CD14-positive monocyte (primary cell): ENCODE measurements around the gene AOPEP. TPM values are rescaled to one million over a fixed set of nuclear protein-coding genes. Genes with fewer than 3 reads are reported as not detected.

Experiments
- DNase-seq, 3 donors: peaks; one replicate each; pipeline ENCODE4 v3.0.0-alpha.2; 2011 to 2022
- H2AFZ ChIP-seq: 2 replicates; pipeline ENCODE4 v1.6.0; 2012; ENCODE audit warnings: mild to moderate bottlenecking, low read depth, low read length, inconsistent platforms; ENCODE audit not compliant: insufficient read depth, poor library complexity, severe bottlenecking
- H3K27ac ChIP-seq, 2 donors: 1 replicate in 1 of 2; 2 replicates in 1 of 2; pipeline ENCODE4 v1.5.1; 2012 to 2013; ENCODE audit warnings: low read length in 2 of 2, control low read depth in 1 of 2, inconsistent platforms in 1 of 2, low read depth in 1 of 2, mild to moderate bottlenecking in 1 of 2
- H3K27me3 ChIP-seq, 2 donors: one replicate each; pipeline versions ENCODE4 v1.6.0 to v1.6.1; 2011 to 2013; ENCODE audit warnings: low read length in 2 of 2; ENCODE audit not compliant: control insufficient read depth in 2 of 2, insufficient read depth in 2 of 2
- H3K36me3 ChIP-seq, 2 donors: replicated peaks in 1 of 2; 1 replicate in 1 of 2; 2 replicates in 1 of 2; pipeline versions ENCODE4 v1.5.1 to v1.6.1; 2012 to 2013; ENCODE audit warnings: low read length in 2 of 2, control low read depth in 1 of 2, inconsistent platforms in 1 of 2, mild to moderate bottlenecking in 1 of 2; ENCODE audit not compliant: insufficient read depth in 2 of 2, control insufficient read depth in 1 of 2
- H3K4me1 ChIP-seq, 2 donors: 1 replicate in 1 of 2; 2 replicates in 1 of 2; pipeline versions ENCODE4 v1.5.1 to v1.6.1; 2012 to 2013; ENCODE audit warnings: low read length in 2 of 2, control low read depth in 1 of 2, inconsistent platforms in 1 of 2, mild to moderate bottlenecking in 1 of 2, moderate library complexity in 1 of 2; ENCODE audit not compliant: insufficient read depth in 2 of 2, control insufficient read depth in 1 of 2
- H3K4me2 ChIP-seq: replicated peaks from 2 replicates; pipeline ENCODE3; 2012; ENCODE audit warnings: low read length, moderate library complexity, mild to moderate bottlenecking; ENCODE audit not compliant: poor library complexity, severe bottlenecking; ENCODE audit errors: extremely low read depth
- H3K4me3 ChIP-seq, 3 experiments: fragments of 200-600 bp in 1 of 3; sonication (generic) in 1 of 3; replicated peaks in 1 of 3; 1 replicate in 2 of 3; 2 replicates in 1 of 3; pipeline ENCODE4 v1.5.1; 2011 to 2013; ENCODE audit warnings: low read length in 3 of 3, mild to moderate bottlenecking in 3 of 3, control low read depth in 2 of 3, low read depth in 2 of 3, inconsistent platforms in 1 of 3, moderate library complexity in 1 of 3
- H3K79me2 ChIP-seq: 2 replicates; pipeline ENCODE4 v1.6.0; 2012; ENCODE audit warnings: mild to moderate bottlenecking, control low read depth, inconsistent platforms, low read length, moderate library complexity; ENCODE audit not compliant: insufficient read depth
- H3K9ac ChIP-seq: 2 replicates; pipeline ENCODE4 v1.6.0; 2017; ENCODE audit warnings: low read length, mild to moderate bottlenecking; ENCODE audit not compliant: insufficient read depth, poor library complexity, severe bottlenecking
- H3K9me3 ChIP-seq, 2 donors: replicated peaks in 1 of 2; 1 replicate in 1 of 2; 2 replicates in 1 of 2; pipeline versions ENCODE4 v1.5.1 to v1.6.1; 2012 to 2013; ENCODE audit warnings: low read length in 2 of 2, control low read depth in 1 of 2; ENCODE audit not compliant: control insufficient read depth in 1 of 2, insufficient read depth in 1 of 2
- H4K20me1 ChIP-seq: 2 replicates; pipeline ENCODE4 v1.6.0; 2012; ENCODE audit warnings: mild to moderate bottlenecking, low read length, control low read depth, moderate library complexity; ENCODE audit not compliant: insufficient read depth
- H3K27ac Mint-ChIP-seq, 7 donors: one replicate each; pipeline ENCODE4 v1.8.0; 2020; ENCODE audit warnings: mild to moderate bottlenecking in 7 of 7, mixed read lengths in 7 of 7, moderate library complexity in 6 of 7, inconsistent platforms in 2 of 7
- H3K27me3 Mint-ChIP-seq, 3 donors: one replicate each; pipeline ENCODE4 v1.8.0; 2021 to 2022; ENCODE audit warnings: low read depth in 3 of 3, mild to moderate bottlenecking in 3 of 3, mixed read lengths in 3 of 3, moderate library complexity in 3 of 3, inconsistent platforms in 1 of 3
- H3K36me3 Mint-ChIP-seq, 2 donors: one replicate each; pipeline ENCODE4 v1.8.0; 2020; ENCODE audit warnings: mixed read lengths in 2 of 2, inconsistent platforms in 1 of 2, mild to moderate bottlenecking in 1 of 2
- H3K4me1 Mint-ChIP-seq: one replicate; pipeline ENCODE4 v1.8.0; 2020; ENCODE audit warnings: mild to moderate bottlenecking, mixed read lengths
- H3K4me3 Mint-ChIP-seq, 2 donors: one replicate each; pipeline ENCODE4 v1.8.0; 2020; ENCODE audit warnings: mild to moderate bottlenecking in 2 of 2, mixed read lengths in 2 of 2, moderate library complexity in 1 of 2
- H3K9me3 Mint-ChIP-seq, 7 donors: one replicate each; pipeline ENCODE4 v1.8.0; 2020 to 2022; ENCODE audit warnings: mixed read lengths in 7 of 7, mild to moderate bottlenecking in 6 of 7, moderate library complexity in 6 of 7, inconsistent platforms in 2 of 7
- WGBS: methylation state at CpG from one replicate; pipeline ENCODE4 v1.1.5; 2013; ENCODE audit warnings: missing lambda C conversion rate; ENCODE audit not compliant: insufficient coverage; 5-methylcytosine and 5-hydroxymethylcytosine counted together
- intact Hi-C, 2 donors: fragments of 100-400 bp; cut with micrococcal nuclease; formaldehyde crosslinking; loops; one replicate each; pipeline versions ENCODE4 v1.15.0 to v1.15.1; 2023
- polyA plus RNA-seq, 3 donors: library from polyadenylated mRNA; depleted of rRNA in 1 of 3; unstranded in 2 of 3; stranded (reverse) in 1 of 3; fragments of 300-500 nt in 2 of 3; fragments of >200 nt in 1 of 3; fragmentation: Illumina TruSeq in 2 of 3; gene quantifications; 1 replicate in 2 of 3; 2 replicates in 1 of 3; pipeline ENCODE4 v1.2.3, GENCODE V29; 2012 to 2021
- TF ChIP-seq, protein P1 (sequence below): fragments of 200-600 bp; IDR thresholded peaks from one replicate; pipeline ENCODE4 v1.8.0; 2022; ENCODE audit warnings: antibody characterized with exemption, mild to moderate bottlenecking

The AOPEP gene
- polyA plus RNA-seq, 3 donors = 3.0 to 4.1 (median 3.1) TPM

DNA sequence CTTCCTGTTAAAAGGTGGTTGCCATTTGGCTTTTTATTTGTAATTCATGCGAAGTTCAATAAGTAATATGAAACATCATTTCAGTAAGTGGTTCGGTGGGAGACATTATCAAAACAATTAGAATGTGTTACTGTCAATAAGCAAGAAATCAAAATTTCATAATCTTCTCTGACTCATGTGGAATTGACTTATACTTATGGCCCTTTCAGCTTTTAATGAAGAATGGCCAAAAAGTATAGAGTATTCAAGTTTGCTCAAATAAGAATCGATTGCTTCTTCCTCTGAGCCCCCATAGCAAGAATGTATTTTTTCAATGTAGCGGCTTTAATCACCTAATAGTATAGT is 174.5 kb downstream of the AOPEP start:
- H3K4me3 ChIP-seq = no peak overlapping the region
- WGBS = no CpG with 5 or more reads among the region's 4 CpGs
- peaks cover 0 to 8% of the 10 kb centered on the region in 2 donors for H3K36me3 Mint-ChIP-seq
- H3K27ac ChIP-seq = no peak overlapping the region
- peaks cover 10% of the 10 kb centered on the region for H3K4me1 Mint-ChIP-seq
- no peaks in the 10 kb centered on the region for H3K79me2 ChIP-seq
- peaks cover 0 to 3% (median 0%) of the 10 kb centered on the region in 7 donors for H3K9me3 Mint-ChIP-seq
- no peaks in the 10 kb centered on the region for H3K27me3 ChIP-seq
- no peak overlapping the region for H2AFZ ChIP-seq
- DNase-seq = no peak
- no peak overlapping the region for H3K9ac ChIP-seq
- no peaks in the 10 kb centered on the region for H3K36me3 ChIP-seq
- intact Hi-C loops = no loop called here
- no peak overlapping the region for H3K4me2 ChIP-seq
- no peak overlapping the region for H3K27ac Mint-ChIP-seq
- H3K4me1 ChIP-seq = no peaks in the 10 kb centered on the region
- no peaks in the 10 kb centered on the region for H4K20me1 ChIP-seq
- no peaks in the 10 kb centered on the region for H3K9me3 ChIP-seq
- H3K27me3 Mint-ChIP-seq = peaks cover 0 to 2% (median 0%) of the 10 kb centered on the region in 3 donors
- TF ChIP-seq, protein P1, sequence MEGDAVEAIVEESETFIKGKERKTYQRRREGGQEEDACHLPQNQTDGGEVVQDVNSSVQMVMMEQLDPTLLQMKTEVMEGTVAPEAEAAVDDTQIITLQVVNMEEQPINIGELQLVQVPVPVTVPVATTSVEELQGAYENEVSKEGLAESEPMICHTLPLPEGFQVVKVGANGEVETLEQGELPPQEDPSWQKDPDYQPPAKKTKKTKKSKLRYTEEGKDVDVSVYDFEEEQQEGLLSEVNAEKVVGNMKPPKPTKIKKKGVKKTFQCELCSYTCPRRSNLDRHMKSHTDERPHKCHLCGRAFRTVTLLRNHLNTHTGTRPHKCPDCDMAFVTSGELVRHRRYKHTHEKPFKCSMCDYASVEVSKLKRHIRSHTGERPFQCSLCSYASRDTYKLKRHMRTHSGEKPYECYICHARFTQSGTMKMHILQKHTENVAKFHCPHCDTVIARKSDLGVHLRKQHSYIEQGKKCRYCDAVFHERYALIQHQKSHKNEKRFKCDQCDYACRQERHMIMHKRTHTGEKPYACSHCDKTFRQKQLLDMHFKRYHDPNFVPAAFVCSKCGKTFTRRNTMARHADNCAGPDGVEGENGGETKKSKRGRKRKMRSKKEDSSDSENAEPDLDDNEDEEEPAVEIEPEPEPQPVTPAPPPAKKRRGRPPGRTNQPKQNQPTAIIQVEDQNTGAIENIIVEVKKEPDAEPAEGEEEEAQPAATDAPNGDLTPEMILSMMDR = no peak
- H3K4me3 Mint-ChIP-seq = no peak overlapping the region

DNA sequence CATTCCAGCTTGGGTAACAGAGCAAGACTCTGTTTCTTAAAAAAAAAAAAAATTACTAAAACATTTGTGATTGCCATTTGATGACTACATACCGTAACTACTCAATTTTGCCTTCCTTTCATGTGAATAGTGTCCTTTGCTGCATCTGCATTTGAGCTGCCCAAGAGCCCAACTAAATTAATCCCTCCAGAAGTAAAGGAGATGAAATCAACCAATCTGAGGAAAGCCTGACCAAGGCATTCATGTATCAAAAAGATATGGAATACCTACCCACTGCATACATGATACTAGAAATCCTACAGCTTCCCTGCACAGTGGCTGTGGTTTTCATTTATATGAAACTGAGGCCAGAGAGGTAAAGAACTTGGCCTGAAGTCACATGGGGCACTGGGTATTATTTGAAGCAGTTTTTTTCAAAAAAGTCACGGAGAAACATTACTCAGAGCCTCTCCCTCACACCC is 177.5 kb downstream of the AOPEP start:
- Histone ChIP-seq H3K27me3 (no peaks in the 10 kb centered on the region), H3K27ac (no peak overlapping the region), H3K9ac (no peak overlapping the region), H3K79me2 (no peaks in the 10 kb centered on the region), H3K36me3 (no peaks in the 10 kb centered on the region), H3K4me2 (no peak overlapping the region), H2AFZ (no peak overlapping the region), H4K20me1 (no peaks in the 10 kb centered on the region), H3K4me1 (no peaks in the 10 kb centered on the region), H3K9me3 (no peaks in the 10 kb centered on the region), H3K4me3 (no peak overlapping the region)
- Mint-ChIP-seq H3K36me3 (peaks cover 0 to 8% of the 10 kb centered on the region in 2 donors), H3K27ac (no peak overlapping the region), H3K9me3 (peaks cover 0 to 4% (median 0%) of the 10 kb centered on the region in 7 donors), H3K4me1 (peaks cover 21% of the 10 kb centered on the region), H3K27me3 (peaks cover 0 to 2% (median 0%) of the 10 kb centered on the region in 3 donors), H3K4me3 (no peak overlapping the region)
- TF ChIP-seq, protein P1 = no peak
- 100% methylated on average over 1 of the region's 2 CpGs for WGBS
- intact Hi-C loops = no loop called here
- DNase-seq = no peak
